Endothelial cell of umbilical vein (primary cell): ENCODE results near the gene APLP2. TPM values are rescaled to one million over a fixed set of nuclear protein-coding genes. Genes with fewer than 3 reads are reported as not detected.

Experiments used
- BruUV-seq: library from RNA; stranded (reverse); fragments of 400-500 nt; replicated peaks from 2 replicates; lab custom pipeline; 2021; lab: Mats Ljungman, UMichigan
- CTCF ChIA-PET: fragments of 300-600, 350-600 bp; sonication (Branson Sonifier 250); formaldehyde crosslinking; loops from one replicate; lab custom pipeline; 2021; ENCODE audit warnings: antibody characterized with exemption, inconsistent platforms; lab: Charles Lee
- POLR2A ChIA-PET: fragments of 300-600, 350-600 bp; sonication (Branson Sonifier 250); formaldehyde crosslinking; loops from one replicate; lab custom pipeline; 2021; ENCODE audit warnings: antibody characterized with exemption, inconsistent platforms; lab: Charles Lee
- DNase-seq: peaks from one replicate; pipeline ENCODE4 v3.0.0-alpha.2; 2011; ENCODE audit warnings: low read depth, low spot score
- FAIRE-seq: peaks from 2 replicates; lab custom pipeline; 2011; peaks lifted over from hg19 to GRCh38; lab: Jason Lieb, UNC
- H2AFZ ChIP-seq: 2 replicates; pipeline ENCODE4 v1.6.0; 2012; ENCODE audit warnings: low read depth, low read length, control low read depth, inconsistent platforms
- H3K27ac ChIP-seq: 2 replicates; pipeline ENCODE4 v1.5.1; 2011; ENCODE audit warnings: low read depth, mild to moderate bottlenecking, control low read depth, low read length, moderate library complexity; ENCODE audit not compliant: insufficient read depth
- H3K27me3 ChIP-seq, 2 experiments: 2 replicates each; pipeline versions ENCODE4 v1.6.0 to v1.6.1; 2011; ENCODE audit warnings: low read length in 2 of 2, mixed read lengths in 1 of 2; ENCODE audit not compliant: control insufficient read depth in 2 of 2, insufficient read depth in 2 of 2
- H3K36me3 ChIP-seq, 2 experiments: 2 replicates in 1 of 2; 3 replicates in 1 of 2; pipeline ENCODE4 v1.5.1; 2011; ENCODE audit warnings: low read length in 2 of 2, mild to moderate bottlenecking in 1 of 2, moderate library complexity in 1 of 2; ENCODE audit not compliant: control insufficient read depth in 2 of 2, insufficient read depth in 2 of 2; ENCODE audit errors: extremely low read depth in 1 of 2
- H3K4me1 ChIP-seq: 3 replicates; pipeline ENCODE4 v1.5.1; 2011; ENCODE audit warnings: mild to moderate bottlenecking, low read length; ENCODE audit not compliant: control insufficient read depth, insufficient read depth; ENCODE audit errors: extremely low read depth
- H3K4me2 ChIP-seq: 2 replicates; pipeline ENCODE4 v1.6.1; 2011; ENCODE audit warnings: low read length, control low read depth, mixed read lengths; ENCODE audit not compliant: insufficient read depth
- H3K4me3 ChIP-seq, 3 experiments: fragments of 200-600 bp in 1 of 3; sonication (generic), shearing (Covaris generic) in 1 of 3; replicated peaks in 1 of 3; 2 replicates each; pipeline ENCODE4 v1.5.1; 2011 to 2016; ENCODE audit warnings: control low read depth in 3 of 3, low read length in 3 of 3, mild to moderate bottlenecking in 2 of 3, inconsistent platforms in 1 of 3, low read depth in 1 of 3, moderate library complexity in 1 of 3; ENCODE audit not compliant: insufficient read depth in 1 of 3
- H3K79me2 ChIP-seq: 2 replicates; pipeline ENCODE4 v1.6.0; 2012; ENCODE audit warnings: low read length, inconsistent platforms; ENCODE audit not compliant: control insufficient read depth, insufficient read depth
- H3K9ac ChIP-seq: replicated peaks from 2 replicates; pipeline ENCODE3; 2011; ENCODE audit warnings: low read length, control low read depth; ENCODE audit not compliant: insufficient read depth; ENCODE audit errors: extremely low read depth
- H3K9me1 ChIP-seq: replicated peaks from 3 replicates; pipeline ENCODE4 v1.6.0; 2011; ENCODE audit warnings: mild to moderate bottlenecking, low read length; ENCODE audit not compliant: control insufficient read depth, insufficient read depth; ENCODE audit errors: extremely low read depth
- H3K9me3 ChIP-seq: replicated peaks from 2 replicates; pipeline ENCODE4 v1.5.1; 2012; ENCODE audit warnings: low read length, inconsistent platforms; ENCODE audit not compliant: control insufficient read depth, insufficient read depth
- H4K20me1 ChIP-seq: replicated peaks from 2 replicates; pipeline ENCODE3; 2011; ENCODE audit warnings: mild to moderate bottlenecking, low read length; ENCODE audit not compliant: control insufficient read depth, insufficient read depth; ENCODE audit errors: extremely low read depth
- EZH2 ChIP-seq: IDR thresholded peaks from 2 replicates; pipeline ENCODE4 v1.6.1; 2012; ENCODE audit warnings: borderline replicate concordance, low read depth, mild to moderate bottlenecking, moderate library complexity, low read length, inconsistent platforms; ENCODE audit not compliant: severe bottlenecking
- FOS ChIP-seq: IDR thresholded peaks from 2 replicates; pipeline ENCODE4 v1.6.1; 2011; ENCODE audit warnings: mild to moderate bottlenecking, low read length, moderate library complexity, borderline replicate concordance; ENCODE audit not compliant: insufficient read depth
- GATA2 ChIP-seq: IDR thresholded peaks from 2 replicates; pipeline ENCODE4 v1.7.0; 2011; ENCODE audit warnings: low read depth, mild to moderate bottlenecking, moderate library complexity, mixed read lengths, low read length; ENCODE audit not compliant: insufficient read length, insufficient read depth
- JUN ChIP-seq: IDR thresholded peaks from 2 replicates; pipeline ENCODE4 v1.6.1; 2011; ENCODE audit warnings: borderline replicate concordance, low read depth; ENCODE audit not compliant: insufficient read length, insufficient read depth
- MYC ChIP-seq: IDR thresholded peaks from one replicate; pipeline ENCODE4 v1.6.1; 2011; ENCODE audit warnings: mild to moderate bottlenecking, low read depth, low read length
- POLR2A ChIP-seq: IDR thresholded peaks from 2 replicates; pipeline ENCODE4 v1.6.1; 2012; ENCODE audit warnings: low read depth, mild to moderate bottlenecking, control low read depth, low read length
- POLR2AphosphoS5 ChIP-seq: IDR thresholded peaks from 2 replicates; pipeline ENCODE4 v1.6.1; 2012; ENCODE audit warnings: low read depth, mild to moderate bottlenecking, control low read depth, low read length, moderate library complexity; ENCODE audit not compliant: insufficient read depth
- dilution Hi-C: fragments of 300-500 bp; cut with MboI; formaldehyde crosslinking; loops from one replicate; pipeline ENCODE4 v1.15.0; 2019; ENCODE audit warnings: low sequenced_read_pairs; ENCODE audit not compliant: extremely low pct_ligation_motif_present
- intact Hi-C: fragments of 100-400 bp; cut with micrococcal nuclease; formaldehyde crosslinking; loops from one replicate; pipeline ENCODE4 v1.10.0; 2022
- polyA plus RNA-seq, 4 experiments: library from polyadenylated mRNA; depleted of rRNA in 3 of 4; stranded (reverse) in 3 of 4; unstranded in 1 of 4; fragments of >200 nt; gene quantifications; 2 replicates each; pipeline versions ENCODE4 v1.2.1 to v1.2.3, GENCODE V29; 2011 to 2012; ENCODE audit warnings: missing spikeins in 1 of 4
- total RNA-seq: library from RNA; stranded (reverse); gene quantifications from 2 replicates; pipeline ENCODE4 v1.2.3, GENCODE V29; 2021
- TF ChIP-seq, protein P1 (sequence below): IDR thresholded peaks from 2 replicates; pipeline ENCODE4 v1.6.1; 2011; ENCODE audit not compliant: insufficient read depth, insufficient read length
- TF ChIP-seq, protein P2 (sequence below), 2 donors: IDR thresholded peaks; 1 replicate in 1 of 2; 2 replicates in 1 of 2; pipeline ENCODE4 v1.5.1; 2011; ENCODE audit warnings: low read length in 2 of 2, mild to moderate bottlenecking in 2 of 2, moderate library complexity in 2 of 2, control low read depth in 1 of 2, inconsistent platforms in 1 of 2, low read depth in 1 of 2; ENCODE audit not compliant: insufficient read depth in 1 of 2; ENCODE audit errors: extremely low read depth in 1 of 2

The APLP2 gene
- total and polyA plus RNA-seq, 2 donors (not counting 3 experiments of a cell fraction or from before 2014, with no cell fraction given): 493 to 543 TPM

DNA sequence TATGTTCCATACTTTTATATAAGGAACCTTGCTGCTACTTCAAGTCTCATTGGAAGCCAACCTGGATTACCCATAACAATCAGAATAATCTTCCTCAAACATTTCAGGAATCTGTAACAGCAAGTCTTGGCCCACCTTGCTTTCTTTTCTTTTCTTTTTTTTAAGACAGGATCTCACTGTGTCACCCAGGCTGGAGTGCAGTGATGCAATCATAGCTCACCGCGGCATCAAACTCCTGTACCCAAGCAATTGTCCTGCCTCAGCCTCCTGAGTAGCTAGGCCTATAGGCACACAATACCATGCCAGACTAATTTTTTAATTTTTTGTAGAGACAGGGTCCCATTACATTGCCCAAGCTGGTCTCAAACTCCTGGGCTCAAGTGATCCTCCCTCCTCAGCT, 37.7 kb upstream of the APLP2 start:
- Histone ChIP-seq H3K9ac (no peak overlapping the region), H3K4me1 (no peaks in the 10 kb centered on the region), H3K9me1 (no peaks in the 10 kb centered on the region), H2AFZ (no peak overlapping the region), H4K20me1 (no peaks in the 10 kb centered on the region), H3K27me3 (no peaks in the 10 kb centered on the region), H3K27ac (no peak overlapping the region), H3K4me3 (no peak overlapping the region), H3K36me3 (no peaks in the 10 kb centered on the region), H3K79me2 (no peaks in the 10 kb centered on the region), H3K9me3 (no peaks in the 10 kb centered on the region), H3K4me2 (no peak overlapping the region)
- ChIA-PET CTCF (interaction anchor here (1.1 kb wide), 1 partner anchor 40 kb away, joined by 3 read pairs; no protein-coding TSS in a partner anchor), POLR2A (no interaction called here)
- no peak for FAIRE-seq
- dilution Hi-C loops: no loop called here
- no TSS peak for BruUV-seq
- intact Hi-C loops: no loop called here
- no peak for TF ChIP-seq MYC
- TF ChIP-seq, protein P1, sequence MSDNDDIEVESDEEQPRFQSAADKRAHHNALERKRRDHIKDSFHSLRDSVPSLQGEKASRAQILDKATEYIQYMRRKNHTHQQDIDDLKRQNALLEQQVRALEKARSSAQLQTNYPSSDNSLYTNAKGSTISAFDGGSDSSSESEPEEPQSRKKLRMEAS: no peak
- no peak for TF ChIP-seq EZH2
- no peak for TF ChIP-seq JUN
- no peak for TF ChIP-seq GATA2
- TF ChIP-seq POLR2AphosphoS5: no peak
- no peak for TF ChIP-seq FOS
- no peak for TF ChIP-seq POLR2A
- TF ChIP-seq, protein P2, sequence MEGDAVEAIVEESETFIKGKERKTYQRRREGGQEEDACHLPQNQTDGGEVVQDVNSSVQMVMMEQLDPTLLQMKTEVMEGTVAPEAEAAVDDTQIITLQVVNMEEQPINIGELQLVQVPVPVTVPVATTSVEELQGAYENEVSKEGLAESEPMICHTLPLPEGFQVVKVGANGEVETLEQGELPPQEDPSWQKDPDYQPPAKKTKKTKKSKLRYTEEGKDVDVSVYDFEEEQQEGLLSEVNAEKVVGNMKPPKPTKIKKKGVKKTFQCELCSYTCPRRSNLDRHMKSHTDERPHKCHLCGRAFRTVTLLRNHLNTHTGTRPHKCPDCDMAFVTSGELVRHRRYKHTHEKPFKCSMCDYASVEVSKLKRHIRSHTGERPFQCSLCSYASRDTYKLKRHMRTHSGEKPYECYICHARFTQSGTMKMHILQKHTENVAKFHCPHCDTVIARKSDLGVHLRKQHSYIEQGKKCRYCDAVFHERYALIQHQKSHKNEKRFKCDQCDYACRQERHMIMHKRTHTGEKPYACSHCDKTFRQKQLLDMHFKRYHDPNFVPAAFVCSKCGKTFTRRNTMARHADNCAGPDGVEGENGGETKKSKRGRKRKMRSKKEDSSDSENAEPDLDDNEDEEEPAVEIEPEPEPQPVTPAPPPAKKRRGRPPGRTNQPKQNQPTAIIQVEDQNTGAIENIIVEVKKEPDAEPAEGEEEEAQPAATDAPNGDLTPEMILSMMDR (IDR thresholded peaks at IDR 0.05; ENCODE audit: extremely low read depth in 1 of 2, insufficient read depth in 1 of 2, low read depth in 1 of 2, low read length in 2 of 2): no peak
- DNase-seq: no peak
